HG03039 (cell line): Measurements from ENCODE around the gene TRIM51.
"Not testable (repeated sequence)": the region's sequence is repeated elsewhere in the genome, so short reads cannot be mapped to it uniquely, and the experiment has no call there.

Source experiments
- ATAC-seq: cut with Tn5 transposase; IDR thresholded peaks from one replicate; pipeline ENCODE4 v1.9.1; 2021; ENCODE audit warnings: mild to moderate bottlenecking, moderate library complexity; ENCODE audit not compliant: unreplicated experiment

The TRIM51 gene, protein sequence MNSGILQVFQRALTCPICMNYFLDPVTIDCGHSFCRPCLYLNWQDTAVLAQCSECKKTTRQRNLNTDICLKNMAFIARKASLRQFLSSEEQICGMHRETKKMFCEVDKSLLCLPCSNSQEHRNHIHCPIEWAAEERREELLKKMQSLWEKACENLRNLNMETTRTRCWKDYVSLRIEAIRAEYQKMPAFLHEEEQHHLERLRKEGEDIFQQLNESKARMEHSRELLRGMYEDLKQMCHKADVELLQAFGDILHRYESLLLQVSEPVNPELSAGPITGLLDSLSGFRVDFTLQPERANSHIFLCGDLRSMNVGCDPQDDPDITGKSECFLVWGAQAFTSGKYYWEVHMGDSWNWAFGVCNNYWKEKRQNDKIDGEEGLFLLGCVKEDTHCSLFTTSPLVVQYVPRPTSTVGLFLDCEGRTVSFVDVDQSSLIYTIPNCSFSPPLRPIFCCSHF

DNA sequence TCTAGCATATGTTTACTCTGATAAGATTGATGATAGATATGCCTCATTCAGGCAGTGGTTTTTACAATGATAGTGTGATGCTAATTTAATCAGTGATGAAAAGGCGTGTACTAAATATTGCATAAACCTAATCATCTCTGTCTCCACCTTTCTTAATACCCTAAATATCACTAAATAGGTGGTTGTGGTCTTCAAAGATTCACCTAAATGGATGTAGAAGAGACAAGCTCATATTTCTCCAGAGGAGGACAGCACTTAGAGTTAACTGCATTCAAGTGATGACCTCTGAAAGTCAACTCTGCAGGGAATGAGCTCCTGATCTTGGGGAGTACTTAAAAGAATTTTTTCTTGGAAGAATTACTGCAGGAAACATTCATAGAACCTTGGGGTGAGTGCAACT is at the start of gene TRIM51:
Gene TRIM51, plus strand, starts transcription at position 301 of the 400 bp plus-strand sequence. CDS start 2,132 bp downstream, outside the sequence.
- ATAC-seq, result not testable (repeated sequence)

DNA sequence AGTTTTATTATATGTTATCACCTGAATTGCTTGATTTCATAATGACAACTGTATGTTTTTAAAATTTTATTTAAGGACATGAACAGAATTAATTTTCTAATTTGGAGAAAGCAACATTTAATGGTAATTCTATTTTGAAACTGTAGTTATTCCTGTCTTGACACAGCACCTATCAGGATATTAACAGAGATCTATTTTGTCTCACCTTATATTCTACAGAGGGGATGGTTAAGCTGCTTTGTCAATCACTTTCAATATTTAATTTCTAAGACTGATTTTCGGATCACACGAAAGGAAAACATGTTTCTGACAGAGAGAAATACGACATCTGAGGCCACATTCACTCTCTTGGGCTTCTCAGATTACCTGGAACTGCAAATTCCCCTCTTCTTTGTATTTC is 44.6 kb upstream of the TRIM51 start, which contains the start of gene OR5D16:
Gene OR5D16, plus strand, starts transcription at position 301 of the 400 bp plus-strand sequence. Its CDS starts 0 bp downstream, at position 301.
- ATAC-seq, result no peak

DNA sequence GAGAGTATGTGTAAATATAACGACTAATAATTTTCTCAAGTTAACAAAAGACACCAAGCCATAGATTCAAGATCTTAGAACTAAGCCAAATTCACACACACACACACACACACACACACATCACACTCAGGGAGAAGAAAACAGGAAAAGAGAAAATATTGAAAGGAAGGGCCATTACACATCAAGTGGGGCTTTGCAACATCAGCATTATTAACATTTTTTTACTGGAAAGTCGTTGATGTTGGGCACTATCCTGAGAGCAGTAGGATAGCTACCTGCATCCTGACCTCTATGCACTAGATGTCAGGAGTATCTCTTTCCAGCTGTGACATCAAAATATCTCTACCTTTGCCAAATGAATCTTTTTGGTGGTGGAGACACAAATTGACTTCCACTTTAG is 35.6 kb upstream of the TRIM51 start:
- no peak for ATAC-seq

DNA sequence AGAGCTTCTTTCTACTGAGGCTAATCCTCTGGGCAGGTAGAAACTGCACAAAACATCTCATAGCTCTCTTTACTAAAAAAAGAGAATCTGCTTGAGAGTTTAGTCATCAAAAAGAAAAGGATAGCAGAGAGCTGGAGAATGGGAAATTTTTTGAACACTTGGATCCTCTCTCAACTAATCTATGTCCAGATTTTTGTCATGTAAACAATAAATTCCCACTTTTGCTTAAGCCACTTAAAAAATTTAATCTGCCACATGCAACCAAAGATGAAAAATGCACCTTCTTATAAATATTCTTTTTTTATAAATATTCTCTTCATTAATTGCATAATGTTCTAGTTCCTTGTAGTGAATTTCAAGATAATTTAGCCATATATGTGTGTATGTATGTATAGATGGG is 34.1 kb upstream of the TRIM51 start:
- no peak for ATAC-seq

DNA sequence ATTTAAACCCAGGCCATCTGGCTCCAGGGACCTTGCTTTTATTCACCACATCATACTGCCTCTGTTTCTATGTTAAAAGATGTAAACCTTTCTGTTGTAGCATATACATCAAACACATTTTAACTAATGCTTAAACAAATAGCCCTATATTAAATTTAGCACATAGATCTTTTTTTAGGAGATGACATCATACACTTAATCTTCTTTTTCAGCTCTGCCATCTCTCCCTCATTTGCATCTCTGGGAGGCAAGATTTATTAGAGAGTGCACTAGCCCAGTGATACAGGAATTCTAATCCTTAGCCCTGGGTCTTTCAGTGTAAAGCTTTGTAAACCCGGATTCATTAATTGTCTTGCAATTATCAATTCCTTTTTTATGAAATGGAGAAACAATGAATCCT is 31.0 kb upstream of the TRIM51 start:
- no peak for ATAC-seq

DNA sequence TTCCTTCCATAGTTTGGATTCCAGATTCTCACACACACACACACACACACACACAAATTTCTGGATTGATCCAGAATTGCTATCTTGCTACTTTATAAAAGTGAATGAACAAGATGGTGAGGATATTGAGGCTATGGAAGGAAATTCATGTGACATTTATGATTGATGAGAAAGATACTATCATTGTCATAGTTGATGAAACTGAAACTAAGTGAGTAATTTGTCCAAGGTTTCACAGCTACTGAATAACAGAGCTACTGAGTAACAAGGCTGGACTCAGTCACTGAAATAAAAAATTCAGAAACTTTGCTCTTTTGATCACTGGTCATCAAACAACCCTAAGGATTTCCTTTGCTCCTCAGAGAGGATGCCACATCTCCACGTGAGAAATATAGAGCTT is 28.4 kb upstream of the TRIM51 start:
- ATAC-seq, result no peak

DNA sequence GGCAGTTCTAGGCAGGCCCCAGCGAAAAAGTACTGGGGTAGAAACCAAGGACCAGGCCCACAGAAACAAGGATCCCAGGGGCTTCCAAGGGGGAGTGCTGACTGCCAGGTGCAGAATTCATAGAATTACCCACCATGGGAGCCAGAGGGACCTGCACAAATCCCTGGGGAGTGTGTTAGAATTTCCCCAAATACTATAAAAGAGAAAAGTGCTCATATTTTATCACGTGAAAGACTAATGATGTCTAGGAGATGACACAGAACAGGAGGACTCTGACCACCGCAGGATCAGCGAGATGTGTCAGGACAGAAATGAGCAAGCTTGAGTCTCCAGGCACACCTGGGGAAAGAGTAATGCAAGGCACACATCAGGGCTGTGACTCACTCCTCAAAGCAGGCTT is 15.7 kb upstream of the TRIM51 start:
- not testable (repeated sequence) for ATAC-seq

DNA sequence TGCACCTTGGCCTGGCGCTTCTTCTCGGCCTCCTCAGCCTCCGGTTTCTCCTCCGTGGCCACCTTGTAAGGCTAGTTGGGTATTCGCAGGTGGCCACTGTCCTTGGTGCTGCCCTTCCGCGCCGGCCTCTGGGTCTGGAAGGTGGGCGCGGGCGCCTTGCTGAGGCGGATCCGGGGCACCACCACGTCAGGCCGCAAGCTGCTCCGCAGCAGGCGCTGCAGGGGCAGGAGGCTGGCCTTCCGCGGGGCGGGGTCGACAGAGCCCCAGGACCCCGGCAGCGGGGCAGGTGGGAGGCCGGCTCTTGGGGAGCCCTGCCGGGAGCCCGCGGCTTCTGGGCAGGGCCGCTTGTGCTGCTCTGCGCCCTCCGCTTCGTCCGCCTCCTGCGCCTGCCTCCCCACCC is 10.4 kb upstream of the TRIM51 start:
- ATAC-seq, result not testable (repeated sequence)

DNA sequence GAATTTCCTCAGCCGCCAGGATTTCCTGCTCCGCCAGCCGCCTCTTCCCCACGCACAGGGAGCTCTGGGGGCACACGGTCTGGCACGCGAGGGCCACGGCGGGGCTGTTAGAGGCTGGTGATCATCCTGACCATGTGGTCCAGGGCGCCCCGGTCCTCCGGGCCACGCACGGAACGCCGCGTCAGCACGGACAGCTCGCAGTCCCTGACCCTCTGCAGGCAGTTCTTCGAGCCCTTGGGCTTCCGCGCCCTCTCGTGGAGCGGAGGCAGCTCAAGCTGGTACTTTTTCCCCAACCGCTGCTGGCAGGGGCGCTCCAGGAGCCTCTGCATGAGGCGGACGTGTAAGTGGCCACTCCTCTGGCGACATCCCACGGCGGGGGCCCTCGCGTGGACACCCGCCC is 10.0 kb upstream of the TRIM51 start:
- not testable (repeated sequence) for ATAC-seq

DNA sequence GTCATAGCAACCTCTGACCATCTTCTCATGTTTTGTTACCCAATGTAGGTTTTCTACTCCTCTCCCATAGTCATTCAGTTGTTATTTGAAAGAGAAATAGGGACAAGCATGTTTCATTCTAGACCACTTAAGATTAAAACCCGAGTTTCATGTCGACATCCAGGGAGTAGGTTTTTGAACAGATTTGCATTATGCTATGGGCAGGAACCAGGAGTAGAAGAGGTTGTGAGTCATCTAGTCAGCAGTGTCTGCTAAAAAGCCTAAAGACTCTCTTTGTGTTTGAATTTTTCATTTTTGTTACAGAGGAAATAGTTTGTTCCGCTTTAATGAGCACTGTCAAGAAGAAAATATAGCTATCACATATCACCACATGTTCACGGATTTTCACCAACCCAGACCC is 1.9 kb downstream of the TRIM51 start:
- not testable (repeated sequence) for ATAC-seq

DNA sequence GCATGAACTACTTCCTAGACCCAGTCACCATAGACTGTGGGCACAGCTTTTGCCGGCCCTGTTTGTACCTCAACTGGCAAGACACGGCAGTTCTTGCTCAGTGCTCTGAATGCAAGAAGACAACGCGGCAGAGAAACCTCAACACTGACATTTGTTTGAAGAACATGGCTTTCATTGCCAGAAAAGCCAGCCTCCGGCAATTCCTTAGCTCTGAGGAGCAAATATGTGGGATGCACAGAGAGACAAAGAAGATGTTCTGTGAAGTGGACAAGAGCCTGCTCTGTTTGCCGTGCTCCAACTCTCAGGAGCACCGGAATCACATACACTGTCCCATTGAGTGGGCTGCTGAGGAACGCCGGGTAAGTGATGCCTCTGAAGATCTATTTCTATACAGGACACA is 2.4 kb downstream of the TRIM51 start:
- not testable (repeated sequence) for ATAC-seq

DNA sequence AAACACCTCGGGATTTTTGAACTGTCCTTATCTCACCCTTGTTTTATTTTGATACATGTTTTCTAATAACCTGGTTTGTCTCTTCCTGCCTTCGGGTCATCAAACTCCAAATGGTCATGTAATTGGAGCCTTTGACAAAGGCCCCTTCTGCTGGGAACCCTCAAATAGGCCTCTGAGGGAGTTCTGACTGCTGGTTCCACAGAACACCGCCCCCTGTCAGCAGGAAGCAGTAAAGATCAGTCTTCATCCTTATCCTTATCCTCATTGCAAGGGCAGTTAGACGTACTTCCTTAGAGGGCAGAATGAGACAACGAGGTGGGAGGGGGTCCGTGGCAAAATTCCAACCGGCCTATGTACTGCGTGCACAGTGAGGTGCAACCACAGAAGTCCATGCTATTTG is 12.1 kb downstream of the TRIM51 start:
- no peak for ATAC-seq

DNA sequence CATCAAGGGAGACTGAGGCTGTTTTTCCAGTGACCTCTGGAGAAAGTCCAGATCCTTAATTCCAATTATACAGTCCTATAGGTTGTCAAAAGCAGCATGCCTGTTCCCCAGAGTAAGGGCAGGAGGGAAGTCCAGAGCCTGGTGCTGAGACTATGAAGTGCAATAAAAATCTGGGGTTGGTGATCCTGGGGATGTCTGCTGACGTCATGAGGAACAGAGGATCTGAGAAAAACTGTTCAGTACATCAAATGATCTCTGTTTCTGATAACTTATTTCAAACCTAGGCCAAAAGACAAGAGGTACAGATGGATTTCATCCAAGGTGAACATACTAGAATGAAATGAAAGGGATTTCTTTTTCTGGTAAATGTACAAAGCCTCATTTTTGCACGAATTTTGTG is 19.2 kb downstream of the TRIM51 start:
- no peak for ATAC-seq

DNA sequence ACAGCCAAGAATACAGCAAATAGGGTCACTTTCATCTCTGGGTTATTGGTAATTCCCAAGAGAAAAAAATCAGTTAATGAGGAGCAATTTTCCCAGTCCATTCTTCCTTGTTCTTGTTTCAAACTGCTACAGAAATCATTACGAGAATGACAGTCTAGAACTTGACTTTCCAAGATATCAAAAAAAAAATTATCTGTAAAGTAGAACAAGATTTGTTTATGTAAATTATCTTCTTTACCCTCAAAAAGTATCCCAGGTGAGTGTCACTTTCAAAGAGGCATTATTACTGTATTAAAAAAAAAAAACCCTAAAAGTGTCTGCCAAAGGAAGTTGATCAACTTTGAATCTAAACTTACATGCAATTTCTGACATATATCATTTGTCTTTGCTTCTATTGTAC is 31.4 kb downstream of the TRIM51 start, which contains the start of gene OR5W2:
Gene OR5W2, minus strand, starts transcription at position 101 of the 400 bp plus-strand sequence. Its CDS starts 0 bp downstream, at position 101.
- no peak for ATAC-seq

DNA sequence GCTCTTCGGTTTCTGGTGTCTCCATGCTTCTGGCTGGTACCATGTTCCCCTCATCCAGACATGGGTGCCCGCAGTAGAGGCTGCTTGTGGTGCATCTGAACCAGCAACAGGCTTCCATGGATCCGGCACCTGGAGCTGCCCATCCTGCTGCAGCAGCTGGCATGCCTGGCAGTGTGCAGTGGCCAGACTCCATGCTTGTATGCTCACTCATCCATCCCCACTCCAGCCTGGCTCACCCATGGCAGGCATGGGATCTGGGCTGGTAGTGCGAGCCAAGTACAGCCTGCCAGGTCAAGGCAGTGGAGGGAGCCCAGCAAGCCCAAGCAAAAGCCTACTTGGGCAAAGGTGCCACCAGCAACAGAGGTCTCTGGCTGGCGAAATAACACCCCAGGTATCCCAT is 37.4 kb downstream of the TRIM51 start:
- ATAC-seq, result no peak

DNA sequence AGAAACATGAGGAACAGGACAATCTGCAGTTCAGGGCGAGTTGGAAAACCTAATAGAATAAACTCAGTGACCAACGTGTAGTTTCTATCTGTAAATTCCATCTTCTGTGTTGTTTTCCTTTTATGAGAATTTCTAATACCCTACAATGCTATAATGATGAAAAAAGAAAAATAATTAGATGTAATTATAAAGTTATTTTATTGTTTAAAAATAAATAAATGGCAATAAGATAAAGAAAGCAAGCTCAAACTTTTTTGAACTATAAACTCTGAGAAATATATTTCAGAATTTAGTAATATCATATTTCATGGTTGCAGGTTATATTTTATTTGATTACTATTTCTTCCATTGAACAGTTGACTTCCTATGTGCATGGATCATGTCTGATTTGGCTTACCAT is 53.2 kb downstream of the TRIM51 start, which contains the start of gene OR5I1:
Gene OR5I1, minus strand, starts transcription at position 101 of the 400 bp plus-strand sequence. Its CDS starts 0 bp downstream, at position 101.
- no peak for ATAC-seq
